ENCODE data around the gene MBNL2. TPM values are rescaled to one million over a fixed set of nuclear protein-coding genes. Genes with fewer than 3 reads are reported as not detected.

Gene MBNL2
- total RNA-seq, 2 donors from 2014 or later = 106 to 139 TPM

GRCh38 chr13:97259798-97260714 is 37.9 kb downstream of the MBNL2 start:
- intact Hi-C loops (cut with DNase I) = no loop called here
- no peak for DNase-seq (ENCODE audit: low spot score)

- intact Hi-C loops (cut with DNase I) = no loop called here
- no peak for DNase-seq (ENCODE audit: low spot score)
These were observed 39.3 kb downstream of the MBNL2 start for GRCh38 chr13:97261254-97262005.

GRCh38 chr13:97262058-97262457 is 39.9 kb downstream of the MBNL2 start:
- no peak for DNase-seq (ENCODE audit: low spot score)
- intact Hi-C loops (cut with DNase I) = no loop called here

GRCh38 chr13:97263160-97263559 is 41.0 kb downstream of the MBNL2 start:
- no peak for DNase-seq (ENCODE audit: low spot score)
- intact Hi-C loops (cut with DNase I) = no loop called here

- DNase-seq (ENCODE audit: low spot score) = no peak
- intact Hi-C loops (cut with DNase I) = no loop called here
These were observed 42.5 kb downstream of the MBNL2 start for GRCh38 chr13:97264663-97265062.

GRCh38 chr13:97266332-97266731 is 44.2 kb downstream of the MBNL2 start:
- no peak for DNase-seq (ENCODE audit: low spot score)
- intact Hi-C loops (cut with DNase I) = no loop called here

GRCh38 chr13:97266772-97267417 is 44.8 kb downstream of the MBNL2 start:
- no peak for DNase-seq (ENCODE audit: low spot score)

GRCh38 chr13:97267418-97268059 is 45.4 kb downstream of the MBNL2 start:
- DNase-seq (ENCODE audit: low spot score) = no peak
- intact Hi-C loops (cut with DNase I) = no loop called here

More at GRCh38 chr13:97266772-97267417, 44.8 kb downstream of the MBNL2 start:
- intact Hi-C loops (cut with DNase I) = no loop called here

- intact Hi-C loops (cut with DNase I) = no loop called here
- no peak for DNase-seq (ENCODE audit: low spot score)
These were observed 46.6 kb downstream of the MBNL2 start for GRCh38 chr13:97268772-97269171.

- intact Hi-C loops (cut with DNase I) = no loop called here
- DNase-seq (ENCODE audit: low spot score) = no peak
These were observed 47.5 kb downstream of the MBNL2 start for GRCh38 chr13:97269603-97270002.

GRCh38 chr13:97272526-97272925 is 50.4 kb downstream of the MBNL2 start:
- no peak for DNase-seq (ENCODE audit: low spot score)
- intact Hi-C loops (cut with DNase I) = no loop called here

- DNase-seq (ENCODE audit: low spot score) = no peak
- intact Hi-C loops (cut with DNase I) = no loop called here
These were observed 51.3 kb downstream of the MBNL2 start for GRCh38 chr13:97273341-97273831.

GRCh38 chr13:97274829-97275649 is 52.9 kb downstream of the MBNL2 start:
- intact Hi-C loops (cut with DNase I) = no loop called here
- DNase-seq (ENCODE audit: low spot score) = no peak

- intact Hi-C loops (cut with DNase I) = no loop called here
- no peak for DNase-seq (ENCODE audit: low spot score)
These were observed 53.8 kb downstream of the MBNL2 start for GRCh38 chr13:97275776-97276501.

GRCh38 chr13:97276862-97277269 is 54.7 kb downstream of the MBNL2 start:
- intact Hi-C loops (cut with DNase I) = no loop called here
- DNase-seq (ENCODE audit: low spot score) = no peak

- DNase-seq (ENCODE audit: low spot score) = no peak
- intact Hi-C loops (cut with DNase I) = no loop called here
These were observed 56.6 kb downstream of the MBNL2 start for GRCh38 chr13:97278435-97279411.

- no peak for DNase-seq (ENCODE audit: low spot score)
- intact Hi-C loops (cut with DNase I) = loop anchor here (5.0 to 10.0 kb wide), 2 partner anchors 55 to 687 kb away; partner anchors contain the start of gene MBNL2 (in 1 of the 2)
These were observed 57.8 kb downstream of the MBNL2 start for GRCh38 chr13:97279913-97280312.

Data from posterior vena cava (tissue), 2 donors.